ENCODE measurements around the gene CPNE5.

GRCh38 chr6:36728289-36729160, 110.7 kb downstream of the CPNE5 start:
- TF ChIP-seq CTCF (IDR thresholded peaks at IDR 0.05; ENCODE audit: low read length), result no peak
- no peak for TF ChIP-seq EZH2phosphoT487 (IDR thresholded peaks at IDR 0.05; ENCODE audit: low read length)

Data from MM.1S (cell line).